Gastrocnemius medialis (tissue), 4 donors: ENCODE data around the gene HMGXB4.

ENCODE experiments used
- POLR2A ChIP-seq, 2 donors: fragments of 450-650 bp; IDR thresholded peaks; one replicate each; pipeline ENCODE4 v1.6.1; 2017; ENCODE audit warnings: antibody characterized with exemption in 2 of 2, mild to moderate bottlenecking in 2 of 2, moderate library complexity in 2 of 2
- TF ChIP-seq, protein P1 (sequence below), 5 experiments: fragments of 450-650 bp in 3 of 5; fragments of 200-600 bp in 2 of 5; sonication (generic) in 2 of 5; IDR thresholded peaks in 4 of 5; conservative IDR thresholded peaks in 1 of 5; 1 replicate in 4 of 5; 2 replicates in 1 of 5; pipeline ENCODE4 v1.5.1; 2016 to 2019; ENCODE audit warnings: antibody characterized with exemption in 5 of 5, mild to moderate bottlenecking in 3 of 5, moderate library complexity in 3 of 5

DNA sequence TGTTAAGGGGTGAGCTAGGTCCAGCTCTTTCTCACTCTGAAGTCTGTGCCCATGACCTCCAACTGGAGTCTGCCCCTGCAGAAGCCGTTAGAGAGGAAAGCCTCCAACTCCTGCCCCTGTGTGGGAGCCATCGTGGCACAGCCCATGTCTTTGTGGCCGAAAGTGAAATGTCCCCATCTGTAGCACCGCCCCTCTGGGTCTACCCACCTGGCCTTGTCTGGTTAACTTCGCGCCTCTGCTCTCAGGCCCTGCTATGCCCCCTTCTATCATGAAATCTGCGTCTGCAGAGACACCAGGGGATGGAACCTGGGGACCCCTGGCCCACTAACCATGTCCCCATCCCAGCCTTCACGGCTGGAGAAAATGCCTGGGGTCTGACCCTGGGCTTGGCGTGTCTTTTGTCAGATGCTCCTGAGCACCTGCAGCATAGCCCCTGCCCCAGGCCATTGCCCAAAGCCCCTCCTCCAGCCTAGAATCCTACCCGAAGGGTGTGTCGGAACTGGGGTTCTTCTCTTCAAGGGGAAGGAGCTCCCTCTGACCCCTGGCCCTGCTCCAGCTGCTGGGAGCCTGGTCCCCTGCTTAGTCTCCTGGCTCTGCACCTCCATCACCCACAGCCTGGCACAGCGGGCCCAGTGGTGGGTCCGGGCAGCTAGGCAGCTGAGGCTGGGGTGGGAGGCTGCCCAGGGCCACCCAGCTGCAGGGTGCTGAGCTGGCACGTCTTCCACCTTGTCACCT lies 87.8 kb downstream of the HMGXB4 start:
- no peak for TF ChIP-seq POLR2A (IDR thresholded peaks at IDR 0.05)
- TF ChIP-seq, protein P1, sequence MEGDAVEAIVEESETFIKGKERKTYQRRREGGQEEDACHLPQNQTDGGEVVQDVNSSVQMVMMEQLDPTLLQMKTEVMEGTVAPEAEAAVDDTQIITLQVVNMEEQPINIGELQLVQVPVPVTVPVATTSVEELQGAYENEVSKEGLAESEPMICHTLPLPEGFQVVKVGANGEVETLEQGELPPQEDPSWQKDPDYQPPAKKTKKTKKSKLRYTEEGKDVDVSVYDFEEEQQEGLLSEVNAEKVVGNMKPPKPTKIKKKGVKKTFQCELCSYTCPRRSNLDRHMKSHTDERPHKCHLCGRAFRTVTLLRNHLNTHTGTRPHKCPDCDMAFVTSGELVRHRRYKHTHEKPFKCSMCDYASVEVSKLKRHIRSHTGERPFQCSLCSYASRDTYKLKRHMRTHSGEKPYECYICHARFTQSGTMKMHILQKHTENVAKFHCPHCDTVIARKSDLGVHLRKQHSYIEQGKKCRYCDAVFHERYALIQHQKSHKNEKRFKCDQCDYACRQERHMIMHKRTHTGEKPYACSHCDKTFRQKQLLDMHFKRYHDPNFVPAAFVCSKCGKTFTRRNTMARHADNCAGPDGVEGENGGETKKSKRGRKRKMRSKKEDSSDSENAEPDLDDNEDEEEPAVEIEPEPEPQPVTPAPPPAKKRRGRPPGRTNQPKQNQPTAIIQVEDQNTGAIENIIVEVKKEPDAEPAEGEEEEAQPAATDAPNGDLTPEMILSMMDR (IDR thresholded peaks at IDR 0.05 in 4 of 5, conservative IDR thresholded peaks at IDR 0.05 in 1 of 5): no peak
